ENCODE results near the gene ZBED2. TPM values are rescaled to one million over a fixed set of nuclear protein-coding genes. Genes with fewer than 3 reads are reported as not detected.

ZBED2 gene
- total RNA-seq, 1 donor from 2014 or later: 2.4 TPM

DNA sequence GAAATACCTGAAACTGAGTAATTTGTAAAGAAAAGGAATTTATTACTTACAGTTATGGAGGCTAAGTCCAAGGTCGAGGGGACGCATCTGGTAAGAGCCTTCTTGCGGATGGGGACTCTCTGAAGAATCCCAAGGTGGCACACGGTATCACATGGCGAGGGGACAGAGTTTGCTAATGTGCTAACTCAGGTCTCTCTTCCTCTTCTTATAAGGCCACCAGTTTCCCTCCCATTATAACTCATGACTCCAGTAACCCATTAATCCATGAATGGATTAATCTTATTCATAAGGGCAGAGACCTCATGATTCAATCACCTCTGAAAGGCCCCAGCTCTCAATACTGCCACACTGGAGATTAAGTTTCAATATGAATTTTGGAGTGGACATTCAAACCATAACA, 15.7 kb downstream of the ZBED2 start:
- TF ChIP-seq, protein P1, sequence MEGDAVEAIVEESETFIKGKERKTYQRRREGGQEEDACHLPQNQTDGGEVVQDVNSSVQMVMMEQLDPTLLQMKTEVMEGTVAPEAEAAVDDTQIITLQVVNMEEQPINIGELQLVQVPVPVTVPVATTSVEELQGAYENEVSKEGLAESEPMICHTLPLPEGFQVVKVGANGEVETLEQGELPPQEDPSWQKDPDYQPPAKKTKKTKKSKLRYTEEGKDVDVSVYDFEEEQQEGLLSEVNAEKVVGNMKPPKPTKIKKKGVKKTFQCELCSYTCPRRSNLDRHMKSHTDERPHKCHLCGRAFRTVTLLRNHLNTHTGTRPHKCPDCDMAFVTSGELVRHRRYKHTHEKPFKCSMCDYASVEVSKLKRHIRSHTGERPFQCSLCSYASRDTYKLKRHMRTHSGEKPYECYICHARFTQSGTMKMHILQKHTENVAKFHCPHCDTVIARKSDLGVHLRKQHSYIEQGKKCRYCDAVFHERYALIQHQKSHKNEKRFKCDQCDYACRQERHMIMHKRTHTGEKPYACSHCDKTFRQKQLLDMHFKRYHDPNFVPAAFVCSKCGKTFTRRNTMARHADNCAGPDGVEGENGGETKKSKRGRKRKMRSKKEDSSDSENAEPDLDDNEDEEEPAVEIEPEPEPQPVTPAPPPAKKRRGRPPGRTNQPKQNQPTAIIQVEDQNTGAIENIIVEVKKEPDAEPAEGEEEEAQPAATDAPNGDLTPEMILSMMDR (conservative IDR thresholded peaks at IDR 0.05; ENCODE audit: low read depth, low read length): no peak
- H3K4me3 ChIP-seq (ENCODE audit: low read depth, low read length): no peak overlapping the region
- DNase-seq (ENCODE audit: low read depth): no peak

- no peak for DNase-seq (ENCODE audit: low read depth)
- no peak overlapping the region for H3K4me3 ChIP-seq (ENCODE audit: low read depth, low read length)
- TF ChIP-seq, protein P1 (conservative IDR thresholded peaks at IDR 0.05; ENCODE audit: low read depth, low read length): no peak
Observed at GRCh38 chr3:111578867-111579266, 16.3 kb downstream of the ZBED2 start.

- H3K4me3 ChIP-seq (ENCODE audit: low read depth, low read length): no peak overlapping the region
- TF ChIP-seq, protein P1 (conservative IDR thresholded peaks at IDR 0.05; ENCODE audit: low read depth, low read length): peak; percentile 89
- DNase-seq (ENCODE audit: low read depth): peak; percentile 70
Observed at GRCh38 chr3:111577798-111578685, 17.1 kb downstream of the ZBED2 start.

GRCh38 chr3:111577113-111577512, 18.0 kb downstream of the ZBED2 start:
- no peak overlapping the region for H3K4me3 ChIP-seq (ENCODE audit: low read depth, low read length)
- no peak for DNase-seq (ENCODE audit: low read depth)
- TF ChIP-seq, protein P1 (conservative IDR thresholded peaks at IDR 0.05; ENCODE audit: low read depth, low read length): no peak

GRCh38 chr3:111571907-111572460, 23.2 kb downstream of the ZBED2 start:
- no peak overlapping the region for H3K4me3 ChIP-seq (ENCODE audit: low read depth, low read length)
- no peak for DNase-seq (ENCODE audit: low read depth)
- TF ChIP-seq, protein P1 (conservative IDR thresholded peaks at IDR 0.05; ENCODE audit: low read depth, low read length): no peak

DNA sequence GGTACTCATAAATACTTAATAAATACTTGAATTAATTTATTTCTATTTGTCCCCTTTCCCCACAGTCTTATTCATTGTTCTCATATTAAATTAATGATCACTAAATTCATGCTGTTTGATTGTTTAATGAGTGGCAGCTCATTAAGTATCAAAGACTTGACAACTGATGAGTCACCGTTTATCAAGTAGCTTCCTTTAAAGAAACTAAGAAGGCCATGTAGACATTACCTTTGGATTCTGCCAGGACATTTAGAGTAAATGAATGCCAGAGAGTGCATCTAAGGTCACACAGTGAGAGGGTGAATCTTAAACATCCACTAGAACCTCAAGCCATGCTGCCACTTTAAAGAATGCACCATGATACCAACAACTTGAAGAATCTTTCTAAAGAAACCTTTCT, 23.9 kb downstream of the ZBED2 start:
- DNase-seq (ENCODE audit: low read depth): no peak
- TF ChIP-seq, protein P1 (conservative IDR thresholded peaks at IDR 0.05; ENCODE audit: low read depth, low read length): no peak
- no peak overlapping the region for H3K4me3 ChIP-seq (ENCODE audit: low read depth, low read length)
